ENCODE results near the gene MIPEP. TPM values are rescaled to one million over a fixed set of nuclear protein-coding genes. Genes with fewer than 3 reads are reported as not detected.

MIPEP gene
- total and polyA plus RNA-seq, 9 of the 15 experiments (the other 6 are each of a cell fraction or from before 2014, with no cell fraction given), result 1.7 to 19.3 (median 13.1) TPM

DNA sequence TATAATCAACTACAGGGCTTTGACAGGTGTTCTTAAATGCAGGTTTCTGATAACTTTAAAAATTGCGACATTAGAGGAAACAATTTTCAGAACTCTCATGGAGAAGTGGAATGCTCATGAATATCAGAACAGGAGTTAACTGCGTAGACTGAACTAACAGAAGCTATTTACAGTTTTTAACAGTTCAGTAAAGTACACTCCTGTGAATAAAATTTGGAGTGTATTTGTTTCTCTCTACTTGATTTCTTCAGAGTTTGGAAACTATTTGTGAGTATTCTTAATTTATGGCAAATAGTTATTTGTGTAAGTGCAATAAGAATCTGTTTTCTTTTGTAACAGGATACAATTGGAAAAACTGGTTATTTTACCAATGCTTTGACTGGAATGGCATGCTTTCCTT lies 204.6 kb downstream of the MIPEP start:
- no peak for TF ChIP-seq SMARCE1 (IDR thresholded peaks at IDR 0.05)
- TF ChIP-seq, protein P1, sequence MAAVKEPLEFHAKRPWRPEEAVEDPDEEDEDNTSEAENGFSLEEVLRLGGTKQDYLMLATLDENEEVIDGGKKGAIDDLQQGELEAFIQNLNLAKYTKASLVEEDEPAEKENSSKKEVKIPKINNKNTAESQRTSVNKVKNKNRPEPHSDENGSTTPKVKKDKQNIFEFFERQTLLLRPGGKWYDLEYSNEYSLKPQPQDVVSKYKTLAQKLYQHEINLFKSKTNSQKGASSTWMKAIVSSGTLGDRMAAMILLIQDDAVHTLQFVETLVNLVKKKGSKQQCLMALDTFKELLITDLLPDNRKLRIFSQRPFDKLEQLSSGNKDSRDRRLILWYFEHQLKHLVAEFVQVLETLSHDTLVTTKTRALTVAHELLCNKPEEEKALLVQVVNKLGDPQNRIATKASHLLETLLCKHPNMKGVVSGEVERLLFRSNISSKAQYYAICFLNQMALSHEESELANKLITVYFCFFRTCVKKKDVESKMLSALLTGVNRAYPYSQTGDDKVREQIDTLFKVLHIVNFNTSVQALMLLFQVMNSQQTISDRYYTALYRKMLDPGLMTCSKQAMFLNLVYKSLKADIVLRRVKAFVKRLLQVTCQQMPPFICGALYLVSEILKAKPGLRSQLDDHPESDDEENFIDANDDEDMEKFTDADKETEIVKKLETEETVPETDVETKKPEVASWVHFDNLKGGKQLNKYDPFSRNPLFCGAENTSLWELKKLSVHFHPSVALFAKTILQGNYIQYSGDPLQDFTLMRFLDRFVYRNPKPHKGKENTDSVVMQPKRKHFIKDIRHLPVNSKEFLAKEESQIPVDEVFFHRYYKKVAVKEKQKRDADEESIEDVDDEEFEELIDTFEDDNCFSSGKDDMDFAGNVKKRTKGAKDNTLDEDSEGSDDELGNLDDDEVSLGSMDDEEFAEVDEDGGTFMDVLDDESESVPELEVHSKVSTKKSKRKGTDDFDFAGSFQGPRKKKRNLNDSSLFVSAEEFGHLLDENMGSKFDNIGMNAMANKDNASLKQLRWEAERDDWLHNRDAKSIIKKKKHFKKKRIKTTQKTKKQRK (IDR thresholded peaks at IDR 0.05; ENCODE audit: borderline replicate concordance, low read depth, low read length), result 0 out of 2 replicates have a peak, but pooled peaks have one; percentile 37
- TF ChIP-seq MTA3 (IDR thresholded peaks at IDR 0.05; ENCODE audit: borderline replicate concordance), result no peak
- H3K4me2 ChIP-seq (ENCODE audit: insufficient read depth, low read length), result no peak overlapping the region
- no peak for FAIRE-seq
- no peaks in the 10 kb centered on the region for H3K9me3 ChIP-seq (replicated peaks; ENCODE audit: control insufficient read depth, insufficient read depth, low read depth, low read length)
- H3K4me3 ChIP-seq, result no peak overlapping the region
- no peak overlapping the region for H3K9ac ChIP-seq (ENCODE audit: insufficient read depth in 1 of 2, low read depth in 2 of 2, low read length in 2 of 2)
- no peak overlapping the region for H3K27ac ChIP-seq (ENCODE audit: extremely low read depth, low read depth, low read length)
- intact Hi-C loops (cut with micrococcal nuclease), result no loop called here
- H2AFZ ChIP-seq (ENCODE audit: low read depth, low read length), result no peak overlapping the region
- no peaks in the 10 kb centered on the region for H3K79me2 ChIP-seq (ENCODE audit: control insufficient read depth, insufficient read depth, low read length)
- H3K27me3 ChIP-seq (ENCODE audit: control insufficient read depth in 2 of 2, insufficient read depth in 2 of 2, low read length in 2 of 2), result no peaks in the 10 kb centered on the region
- no peak for ATAC-seq
- ChIA-PET POLR2A (no interaction called here), CTCF (ENCODE audit: low intra/inter-chr PET ratio) (no interaction called here)
- BruUV-seq (replicated peaks), result no TSS peak
- DNase-seq (ENCODE audit: extremely low read depth in 1 of 4, low spot score in 3 of 4), result no peak
- H4K20me1 ChIP-seq (replicated peaks; ENCODE audit: control insufficient read depth, insufficient read depth, low read length), result no peaks in the 10 kb centered on the region
- no peaks in the 10 kb centered on the region for H3K4me1 ChIP-seq (replicated peaks in 1 of 2; ENCODE audit: control insufficient read depth in 2 of 2, insufficient read depth in 2 of 2, low read length in 2 of 2)
- in situ Hi-C loops (cut with MboI), result no loop called here
- H3K36me3 ChIP-seq (ENCODE audit: control insufficient read depth, insufficient read depth, low read length), result no peaks in the 10 kb centered on the region
- H3K9me1 ChIP-seq (ENCODE audit: control insufficient read depth, insufficient read depth, low read length), result no peaks in the 10 kb centered on the region
- 0% methylated on average over 2 of the region's 2 CpGs for WGBS (ENCODE audit: insufficient coverage, low coverage, missing lambda C conversion rate)

All from K562 (cell line).